ENCODE measurements around the gene C1orf94. TPM values are rescaled to one million over a fixed set of nuclear protein-coding genes. Genes with fewer than 3 reads are reported as not detected.

The C1orf94 gene
- total RNA-seq, 4 donors from 2014 or later = not detected

- ATAC-seq = no peak
- Histone ChIP-seq H3K4me1 (no peaks in the 10 kb centered on the region), H3K4me3 (no peak overlapping the region), H3K9me3 (no peaks in the 10 kb centered on the region), H3K27ac (no peak overlapping the region), H3K36me3 (no peaks in the 10 kb centered on the region), H3K27me3 (peaks cover 73% of the 10 kb centered on the region)
- 0 to 20% methylated on average over 6 to 8 of the region's 16 CpGs for WGBS, 2 donors (ENCODE audit: low coverage in 1 of 2)
- TF ChIP-seq POLR2AphosphoS5 (IDR thresholded peaks at IDR 0.05) (no peak), POLR2A (IDR thresholded peaks at IDR 0.05) (no peak), EP300 (IDR thresholded peaks at IDR 0.05) (no peak), CTCF (IDR thresholded peaks at IDR 0.05) (no peak)
Observed at GRCh38 chr1:34266127-34266951, 89.6 kb downstream of the C1orf94 start.

GRCh38 chr1:34267326-34267725 lies 90.6 kb downstream of the C1orf94 start:
- TF ChIP-seq CTCF (IDR thresholded peaks at IDR 0.05) (no peak), EP300 (IDR thresholded peaks at IDR 0.05) (no peak), POLR2A (IDR thresholded peaks at IDR 0.05) (no peak), POLR2AphosphoS5 (IDR thresholded peaks at IDR 0.05) (no peak)
- no peaks in the 10 kb centered on the region for H3K36me3 ChIP-seq
- H3K27me3 ChIP-seq = peaks cover 68% of the 10 kb centered on the region
- ATAC-seq = no peak
- H3K4me3 ChIP-seq = no peak overlapping the region
- 69 to 71% methylated on average over 1 to 5 of the region's 5 CpGs for whole genome bisulfite sequencing, 2 donors (ENCODE audit: low coverage in 1 of 2)
- no peaks in the 10 kb centered on the region for H3K4me1 ChIP-seq
- H3K27ac ChIP-seq = no peak overlapping the region
- H3K9me3 ChIP-seq = no peaks in the 10 kb centered on the region

GRCh38 chr1:34268311-34268954 lies 91.7 kb downstream of the C1orf94 start:
- ATAC-seq = no peak
- no peaks in the 10 kb centered on the region for H3K4me1 ChIP-seq
- H3K36me3 ChIP-seq = no peaks in the 10 kb centered on the region
- no peak for TF ChIP-seq EP300 (IDR thresholded peaks at IDR 0.05)
- TF ChIP-seq POLR2A (IDR thresholded peaks at IDR 0.05) = no peak
- no peak for TF ChIP-seq POLR2AphosphoS5 (IDR thresholded peaks at IDR 0.05)
- TF ChIP-seq CTCF (IDR thresholded peaks at IDR 0.05) = no peak
- H3K4me3 ChIP-seq = no peak overlapping the region
- 33 to 41% methylated on average over 4 to 5 of the region's 5 CpGs for WGBS, 2 donors (ENCODE audit: low coverage in 1 of 2)
- no peak overlapping the region for H3K27ac ChIP-seq
- no peaks in the 10 kb centered on the region for H3K9me3 ChIP-seq
- H3K27me3 ChIP-seq = peaks cover 59% of the 10 kb centered on the region

Other genes starting within 250 kb of the C1orf94 start
- 1 to 10 TPM in 1 of 4 donors, under 1 TPM in 3; 0.22 to 2.5 (median 0.37) TPM for gene CSMD2, start 11.7 kb upstream of the C1orf94 start, total RNA-seq